ENCODE data around the gene WHRN.
A peak's percentile ranks its signal among the peaks of the same experiment; 100 is the strongest.

WHRN gene

DNA sequence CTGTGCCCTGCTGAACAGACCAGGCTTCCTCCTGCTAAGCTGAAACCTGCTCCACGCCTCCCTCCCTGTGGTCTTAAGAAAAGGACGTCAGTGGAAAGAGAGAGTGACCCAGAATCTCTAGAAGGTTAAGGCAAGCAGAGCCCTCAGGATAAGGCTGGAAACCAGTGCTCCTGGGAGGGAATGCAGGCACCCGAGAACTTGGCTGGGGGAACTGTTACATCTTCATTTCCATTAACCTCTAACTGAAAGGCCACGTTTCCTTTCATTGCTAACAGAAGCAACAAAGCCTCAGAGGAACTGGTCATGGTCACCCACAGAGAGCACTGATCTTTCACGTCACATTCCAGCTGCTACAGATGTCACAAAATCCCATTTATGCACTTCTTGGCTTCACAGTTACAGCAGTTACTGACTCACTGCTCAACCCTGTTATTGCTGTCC, 91.4 kb downstream of the WHRN start:
- no peak for DNase-seq

DNA sequence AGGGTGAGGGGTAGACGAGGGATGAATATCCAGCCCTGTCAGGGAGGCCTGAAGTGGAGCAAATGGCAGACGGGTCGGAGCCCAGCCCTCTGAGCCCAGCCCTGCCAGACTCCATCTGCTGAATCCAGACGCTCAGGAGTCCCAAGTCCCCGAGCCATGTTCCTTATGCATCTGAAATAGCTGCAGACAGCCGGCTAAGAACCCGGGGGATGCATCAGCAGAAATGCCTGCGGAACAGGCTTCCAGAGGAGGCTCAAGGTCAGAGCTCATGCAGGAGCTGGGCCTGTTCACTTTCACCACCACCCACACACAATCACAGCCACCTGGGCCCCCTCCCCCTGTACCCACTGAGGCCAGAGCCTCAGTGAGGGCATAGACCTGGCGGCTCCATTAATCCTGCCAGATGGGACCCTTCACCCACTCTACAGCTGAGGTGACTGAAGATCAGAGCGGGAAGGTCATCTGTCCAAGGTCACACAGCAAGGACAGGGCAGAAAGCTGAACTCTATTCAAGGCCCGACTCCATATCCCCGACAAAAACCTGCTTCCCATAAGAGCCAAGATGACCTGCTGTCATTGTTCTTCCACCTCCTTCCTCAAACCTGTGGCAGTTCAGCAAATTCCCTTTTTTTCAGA, 93.1 kb downstream of the WHRN start:
- no peak for DNase-seq

DNA sequence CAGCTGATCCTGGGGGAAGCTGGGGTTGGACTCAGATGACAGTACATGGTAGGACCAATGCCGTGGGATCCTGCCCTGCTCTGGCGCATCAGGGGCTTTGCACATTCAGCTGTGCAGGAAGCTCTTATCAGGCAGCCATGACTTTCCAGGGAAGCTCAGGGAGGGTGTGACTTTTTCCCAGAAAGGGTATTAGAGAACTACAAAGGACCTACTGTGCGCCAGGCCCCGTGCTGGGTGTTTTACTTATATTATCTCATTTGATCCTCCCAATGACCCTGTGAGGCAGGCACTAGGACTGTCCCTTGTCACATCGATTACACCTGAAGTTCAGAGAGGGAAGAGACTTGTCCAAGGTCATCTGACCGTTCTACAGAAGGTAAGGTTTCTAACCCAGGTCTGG, 93.8 kb downstream of the WHRN start:
- DNase-seq = no peak

DNA sequence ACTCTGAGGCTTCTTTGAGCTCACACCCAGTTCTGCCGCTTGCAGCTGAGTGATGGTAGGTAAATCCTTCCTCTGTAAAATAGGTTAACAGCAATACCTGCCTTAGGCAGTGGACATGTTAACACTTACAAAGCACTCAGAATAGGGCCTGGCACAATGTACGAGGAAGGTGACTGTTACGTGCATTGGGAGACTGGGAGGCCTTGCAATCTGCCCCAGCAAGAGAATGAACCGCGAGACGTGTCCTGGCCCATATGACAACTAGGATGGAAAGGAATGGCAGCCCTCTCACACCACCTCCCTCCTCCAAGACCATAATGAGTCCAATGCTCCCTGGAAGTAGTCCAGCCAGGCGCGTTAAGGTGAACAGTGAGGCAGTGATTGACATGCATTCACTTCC, 94.4 kb downstream of the WHRN start:
- no peak for DNase-seq

DNA sequence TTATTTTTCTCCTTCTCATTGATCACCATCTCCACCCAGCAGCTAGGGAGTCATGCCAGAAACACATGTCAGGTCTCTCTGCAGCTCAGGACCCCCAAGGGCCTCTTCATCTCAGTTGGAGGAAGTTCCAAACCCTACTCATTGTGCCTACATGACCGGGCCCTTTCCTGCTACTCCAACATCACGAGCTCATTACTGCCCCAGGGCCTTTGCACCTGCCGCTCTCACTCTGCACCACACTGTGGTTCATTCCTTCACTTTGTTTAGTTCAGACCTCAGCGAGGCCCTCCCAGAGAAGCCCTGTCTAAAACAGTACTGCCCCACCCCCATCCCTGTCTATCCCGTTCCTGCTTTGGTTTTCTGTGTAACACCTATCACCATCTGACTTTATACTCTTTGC, 95.4 kb downstream of the WHRN start:
- no peak for DNase-seq

DNA sequence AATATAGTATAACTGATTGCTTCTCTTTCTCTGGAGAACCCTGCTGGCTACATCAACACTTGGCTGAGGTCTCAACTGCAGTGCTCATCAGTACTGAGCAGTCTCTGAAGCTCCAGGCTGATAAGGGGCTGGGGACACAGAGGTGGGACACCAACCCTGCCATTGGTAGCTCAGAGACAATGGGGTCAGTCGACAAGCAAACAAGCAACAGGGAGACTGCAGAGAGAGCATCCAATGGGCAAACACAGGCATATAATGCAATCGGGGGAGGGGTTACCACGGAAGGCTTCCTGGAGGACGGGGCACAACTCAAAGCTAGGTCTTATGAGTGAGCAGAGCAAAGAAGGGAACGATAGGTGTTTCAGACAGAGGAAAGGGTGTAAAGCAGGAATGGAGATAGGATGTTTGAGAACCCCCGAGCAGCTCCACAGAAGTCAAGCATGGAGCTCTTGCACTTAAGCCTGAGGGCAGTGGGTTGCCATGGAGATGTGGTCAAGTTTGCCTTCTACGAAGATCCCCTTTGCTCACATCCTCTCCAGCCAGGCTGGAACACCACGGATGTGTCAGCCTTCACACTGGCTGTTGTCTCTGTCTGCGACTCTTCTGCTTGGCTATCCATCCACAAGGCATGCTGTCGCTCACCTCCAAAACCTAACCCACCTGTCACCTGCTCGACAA, 96.0 kb downstream of the WHRN start:
- DNase-seq = no peak

DNA sequence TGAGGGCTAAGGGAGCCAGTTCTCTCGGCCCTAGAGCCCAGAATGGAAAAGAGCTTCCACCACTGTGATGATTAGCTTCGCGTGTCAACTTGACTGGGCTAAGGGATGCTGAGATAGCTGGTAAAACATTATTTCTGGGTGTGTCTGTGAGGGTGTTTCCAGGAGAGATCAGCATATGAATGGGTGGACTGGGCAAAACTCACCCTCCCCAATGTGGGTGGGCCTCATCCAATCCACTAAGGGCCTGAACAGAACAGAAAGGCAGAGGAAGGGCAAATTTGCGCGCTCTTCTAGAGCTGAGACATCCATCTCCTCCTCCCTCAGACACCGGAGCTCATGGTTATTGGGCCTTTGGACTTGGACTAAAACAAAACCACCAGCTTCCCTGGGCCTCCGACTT, 96.6 kb downstream of the WHRN start:
- no peak for DNase-seq

DNA sequence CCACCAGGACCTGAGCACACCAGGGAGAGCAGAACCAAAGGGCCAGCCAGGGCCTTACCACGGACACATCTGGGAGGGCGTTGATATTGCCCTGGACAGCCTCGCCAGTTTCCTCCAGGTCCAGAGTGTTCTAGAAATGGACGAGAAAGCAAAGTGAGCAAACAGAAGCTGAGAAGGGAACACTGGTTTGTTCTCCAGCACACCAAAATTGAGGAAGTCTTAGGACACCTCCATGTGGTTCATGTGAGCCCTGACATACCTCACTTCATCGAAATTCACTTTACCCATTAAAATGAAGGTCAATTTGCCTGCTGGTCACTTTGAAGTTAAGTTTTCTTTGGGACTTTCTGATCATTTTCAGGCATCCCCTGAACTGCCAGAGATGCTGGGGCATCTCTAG, 97.4 kb downstream of the WHRN start:
- no peak for DNase-seq

DNA sequence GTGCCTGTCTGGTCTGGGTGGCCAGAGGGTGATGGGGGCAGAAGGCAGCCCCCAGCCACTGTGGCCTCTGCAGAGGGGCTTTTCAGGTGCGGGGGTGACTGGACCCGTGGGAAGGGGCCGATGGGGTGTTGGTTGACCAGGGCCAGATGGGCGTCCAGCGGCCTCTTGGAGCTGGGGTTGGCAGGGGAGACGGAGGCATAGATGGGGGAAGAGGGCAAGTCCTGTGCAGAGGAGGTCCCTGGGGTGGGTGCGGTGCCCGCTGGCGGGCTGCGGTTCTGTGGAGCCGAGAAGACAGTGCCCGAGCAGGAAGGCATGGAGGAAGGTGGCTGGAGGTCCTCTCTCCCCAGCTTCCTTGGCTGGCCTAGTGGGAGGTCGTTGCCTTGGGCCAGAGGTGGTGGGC, 98.8 kb downstream of the WHRN start:
- DNase-seq = no peak

DNA sequence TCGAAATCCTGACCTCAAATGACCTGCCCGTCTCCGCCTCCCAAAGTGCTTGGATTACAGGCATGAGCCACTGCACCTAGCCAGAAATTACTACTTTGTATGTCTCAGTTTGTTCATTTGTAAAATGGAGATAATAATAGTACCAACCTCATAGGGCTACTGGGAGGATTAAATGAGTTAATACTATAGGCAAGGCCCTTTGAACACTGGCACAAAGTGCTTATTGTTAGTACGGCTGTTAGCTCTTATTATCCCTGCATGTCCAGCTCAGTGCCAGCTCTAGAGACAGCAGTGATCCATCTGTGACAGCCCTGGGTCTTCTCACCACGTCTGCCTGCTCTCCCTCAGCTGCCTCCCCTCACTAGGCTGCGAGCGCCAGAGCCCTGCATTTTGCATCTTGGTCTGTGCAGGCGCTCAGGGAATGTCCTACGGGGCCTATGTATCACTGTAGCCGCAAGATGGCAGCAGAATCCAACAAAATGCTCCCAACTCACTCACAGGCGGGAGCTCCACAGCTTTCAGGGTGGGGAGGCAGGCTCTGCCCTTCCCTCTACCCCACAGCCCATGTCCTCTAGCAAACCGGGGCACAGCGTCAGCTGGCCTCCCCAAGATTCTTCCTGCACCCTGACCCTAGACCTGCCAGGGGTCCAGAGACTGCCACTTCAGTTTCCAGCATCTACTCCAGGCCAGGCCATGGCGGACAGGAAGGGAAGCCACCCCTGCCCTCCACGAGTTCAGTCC, 99.8 kb downstream of the WHRN start:
- DNase-seq = peak; percentile 71

DNA sequence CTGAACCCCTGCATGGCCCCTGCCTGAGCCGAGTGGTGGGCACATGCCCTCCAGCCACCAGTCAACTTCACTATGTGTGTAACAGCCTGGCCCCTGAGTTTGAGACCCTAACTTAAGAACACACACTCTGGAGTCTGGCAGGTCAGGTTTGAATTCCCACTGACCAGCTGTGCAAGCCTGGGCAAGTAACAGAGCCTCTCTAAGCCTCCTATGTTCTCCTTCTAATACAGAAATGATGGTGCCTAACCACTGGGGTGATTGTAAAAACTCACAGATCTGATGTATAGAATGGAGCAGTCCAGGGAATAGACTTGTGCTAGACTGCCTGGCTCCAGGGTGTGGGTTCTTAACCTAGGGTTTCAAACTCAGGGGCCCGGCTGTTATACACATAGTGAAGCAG, 100.7 kb downstream of the WHRN start:
- DNase-seq = no peak

DNA sequence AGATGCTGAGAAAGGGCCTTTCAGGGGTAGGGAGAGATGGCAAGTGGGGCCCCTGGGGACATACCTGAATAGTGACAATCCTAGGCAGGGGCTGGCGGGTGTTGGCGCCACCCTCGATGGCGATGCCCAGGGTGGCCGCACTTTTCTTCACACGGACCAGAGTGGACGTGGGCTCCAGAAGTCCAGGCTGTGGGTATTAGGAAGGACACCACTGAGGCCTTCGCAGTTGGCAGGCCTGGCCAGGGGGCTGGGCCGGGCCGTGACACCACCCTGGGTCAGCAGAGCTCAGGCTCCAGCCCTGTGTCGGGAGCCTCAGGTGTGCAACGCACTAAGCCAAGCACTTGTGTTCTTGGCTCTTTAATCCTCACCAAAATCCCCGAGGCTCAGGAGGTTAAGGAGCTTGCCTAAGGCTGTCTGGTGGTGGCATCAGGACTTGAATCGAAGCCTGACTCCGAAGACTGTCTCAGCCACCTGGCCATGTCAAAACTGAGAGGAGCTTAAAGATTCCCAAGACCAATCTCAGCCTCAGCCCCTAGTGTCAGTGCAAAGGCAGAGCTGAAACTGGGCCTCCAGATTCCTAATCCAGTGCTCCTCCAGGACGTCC, 102.0 kb downstream of the WHRN start:
- no peak for DNase-seq

DNA sequence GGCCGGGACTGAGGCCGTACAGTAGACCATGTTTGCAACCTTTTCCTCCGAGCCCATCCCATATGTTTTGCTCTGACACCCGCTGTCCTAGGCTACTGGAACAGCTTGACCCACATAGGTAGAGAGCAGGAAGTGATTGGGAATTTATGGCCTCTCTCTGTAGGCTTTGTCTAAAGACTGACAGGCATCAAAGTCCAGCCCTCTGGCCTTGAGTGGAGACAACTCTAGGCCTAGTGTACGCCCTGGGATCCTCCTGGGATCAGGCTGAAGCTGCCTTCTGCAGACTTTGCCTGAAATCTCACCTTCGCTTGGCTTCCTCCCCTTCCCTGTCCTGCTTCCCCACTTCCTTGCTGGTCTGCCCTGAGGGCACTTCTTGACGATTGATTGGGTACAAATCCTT, 103.9 kb downstream of the WHRN start:
- DNase-seq = no peak

DNA sequence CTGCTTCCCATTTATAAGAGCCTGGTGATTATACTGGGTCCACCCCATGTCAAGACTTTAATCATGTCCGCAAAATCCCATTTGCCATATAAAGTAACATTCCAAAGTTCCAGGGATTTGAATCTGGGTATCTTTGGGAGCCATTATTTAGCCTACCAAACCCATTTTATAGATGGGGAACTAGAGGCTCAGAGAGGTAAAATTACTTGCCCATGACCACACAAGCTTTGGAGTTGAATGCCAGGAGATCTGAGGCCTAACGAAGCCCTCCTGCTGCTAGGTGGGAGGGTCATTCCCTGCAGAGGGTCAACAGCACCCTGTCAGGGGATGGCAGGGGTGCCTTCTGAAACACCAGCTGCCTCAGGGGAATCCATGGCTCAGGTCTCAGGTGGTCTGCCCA, 104.5 kb downstream of the WHRN start:
- DNase-seq = no peak

DNA sequence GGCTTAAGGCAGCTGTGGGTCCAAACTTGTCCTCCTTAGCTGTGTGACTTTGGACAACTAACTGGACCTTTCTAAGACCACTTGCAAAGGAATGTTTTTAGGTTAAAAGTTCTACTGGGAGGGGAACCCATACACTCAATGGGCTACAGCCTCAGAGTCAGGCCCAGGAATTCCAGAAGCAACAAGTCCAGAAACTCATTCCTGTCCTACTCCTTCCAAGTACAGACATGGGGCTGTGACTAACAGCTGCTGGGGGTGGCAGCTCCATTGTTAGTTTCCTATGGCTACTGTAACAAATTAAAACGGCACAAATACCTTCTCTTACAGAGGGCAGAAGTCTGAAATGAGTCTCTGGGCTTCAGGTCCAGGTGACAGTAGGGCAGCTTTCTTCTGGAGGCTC, 105.1 kb downstream of the WHRN start:
- no peak for DNase-seq

DNA sequence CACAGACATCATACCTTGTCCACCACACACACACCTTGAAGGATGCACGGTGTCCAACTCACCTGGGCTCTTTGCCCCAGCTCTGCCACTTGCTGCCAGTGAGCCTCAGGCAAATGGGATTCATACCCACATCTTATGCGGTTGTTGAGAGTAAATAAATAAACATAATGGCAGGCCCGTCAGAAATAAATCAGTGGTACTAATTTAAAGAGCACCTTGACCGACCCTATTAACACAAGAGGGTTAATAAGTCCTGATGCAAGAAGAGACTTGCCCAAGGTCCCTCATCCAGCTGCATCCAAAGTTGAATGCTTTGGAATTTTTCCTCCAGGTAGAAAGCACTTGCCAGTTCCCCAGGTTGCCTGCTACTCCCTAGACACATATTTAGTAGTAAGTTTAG, 105.9 kb downstream of the WHRN start:
- DNase-seq = no peak

DNA sequence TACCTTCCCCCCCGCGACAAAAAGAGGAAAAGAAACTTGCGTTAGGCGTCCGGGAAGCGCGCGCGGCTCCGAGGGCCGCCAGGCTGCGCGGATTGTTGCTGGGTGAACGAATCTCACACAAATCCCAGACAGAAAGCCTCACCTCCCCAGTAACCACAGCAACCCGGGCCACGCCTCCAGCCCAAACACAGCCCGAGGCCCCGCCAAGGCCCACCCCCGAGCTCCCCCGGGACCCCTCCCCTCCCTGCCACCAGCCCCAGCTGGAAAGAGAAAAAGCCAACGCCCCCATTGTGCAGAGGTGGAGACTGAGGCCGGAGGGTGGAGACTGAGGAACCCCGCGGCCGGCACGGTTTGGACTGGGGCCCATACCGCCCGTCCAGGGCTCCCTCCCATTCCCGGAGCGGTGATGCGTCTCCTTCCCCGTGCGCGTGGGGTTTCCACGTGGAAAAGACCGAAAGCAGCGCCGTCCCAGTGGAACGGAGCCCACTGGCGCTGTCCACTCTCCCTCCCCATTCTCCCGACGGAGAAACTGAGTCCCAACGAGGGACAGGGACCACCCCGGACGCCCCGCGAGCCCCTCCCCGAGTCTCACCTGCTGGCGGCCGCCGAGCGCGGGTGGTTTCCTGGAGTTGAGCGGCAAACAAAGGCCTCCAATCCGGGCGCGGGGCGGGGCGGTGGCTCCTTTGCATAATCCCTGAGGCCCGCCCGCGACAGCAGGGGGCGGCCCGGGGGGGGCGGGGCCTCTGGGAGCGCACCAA, 107.2 kb downstream of the WHRN start:
- peak; percentile 65 for DNase-seq

DNA sequence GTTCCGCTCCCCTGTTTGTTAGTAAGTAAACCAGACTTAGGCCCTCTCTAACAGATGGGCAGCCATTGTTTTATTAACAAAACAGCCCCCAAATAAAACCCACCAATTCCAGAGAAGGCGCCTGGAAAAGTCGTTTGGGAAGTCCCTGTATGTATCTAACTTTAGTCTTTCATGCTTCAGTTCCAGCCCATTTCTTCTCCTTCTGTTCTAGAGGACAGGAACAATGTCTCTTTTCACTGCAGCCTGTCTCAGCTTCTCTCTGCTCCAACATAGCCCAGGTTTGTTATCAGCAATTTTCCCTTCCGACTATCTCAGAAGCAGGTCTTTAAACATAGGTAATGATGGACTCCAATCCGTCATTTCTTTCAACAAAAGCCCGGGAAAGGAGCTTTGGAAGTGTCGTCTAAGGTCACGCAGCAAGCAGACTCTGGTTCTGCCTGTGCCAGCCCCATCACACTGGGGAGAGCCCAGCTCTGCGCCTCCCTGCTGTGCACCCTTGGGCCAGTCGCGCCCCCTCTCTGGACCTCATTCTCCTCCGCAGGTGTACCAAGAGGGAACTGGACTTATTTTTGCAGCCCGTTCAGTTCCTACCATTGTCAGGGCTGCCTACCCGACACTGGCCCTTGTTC, 107.9 kb downstream of the WHRN start:
- DNase-seq = no peak

DNA sequence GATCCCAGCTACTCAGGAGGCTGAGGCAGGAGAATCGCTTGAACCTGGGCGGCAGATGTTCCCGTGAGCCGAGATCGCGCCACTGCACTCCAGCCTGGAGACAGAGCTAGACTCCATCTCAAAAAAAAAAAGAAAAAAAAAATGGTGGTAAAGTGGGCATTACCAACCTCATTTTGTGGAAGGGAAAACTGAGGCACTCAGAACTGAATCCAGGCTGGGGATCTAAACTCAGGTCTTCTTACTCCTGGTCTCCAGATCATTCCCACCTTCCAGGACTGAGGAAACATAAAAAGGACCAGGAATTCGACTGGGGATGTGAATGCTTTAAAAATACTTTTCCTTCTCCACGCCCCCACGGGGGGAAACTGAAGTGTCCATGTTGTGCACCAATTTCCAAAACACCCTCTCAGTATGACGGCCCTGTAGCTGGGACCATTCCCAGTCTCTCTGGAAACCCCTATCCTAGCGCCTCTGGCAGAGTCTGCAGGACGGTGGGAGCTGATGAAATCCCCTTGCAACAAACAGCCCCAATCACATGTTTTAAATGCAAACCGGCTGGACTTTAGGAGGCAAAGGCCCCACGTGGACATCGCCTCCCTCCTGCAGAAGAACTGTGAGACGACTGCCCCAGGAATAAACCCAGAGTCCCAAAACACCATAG, 108.6 kb downstream of the WHRN start:
- DNase-seq = no peak

DNA sequence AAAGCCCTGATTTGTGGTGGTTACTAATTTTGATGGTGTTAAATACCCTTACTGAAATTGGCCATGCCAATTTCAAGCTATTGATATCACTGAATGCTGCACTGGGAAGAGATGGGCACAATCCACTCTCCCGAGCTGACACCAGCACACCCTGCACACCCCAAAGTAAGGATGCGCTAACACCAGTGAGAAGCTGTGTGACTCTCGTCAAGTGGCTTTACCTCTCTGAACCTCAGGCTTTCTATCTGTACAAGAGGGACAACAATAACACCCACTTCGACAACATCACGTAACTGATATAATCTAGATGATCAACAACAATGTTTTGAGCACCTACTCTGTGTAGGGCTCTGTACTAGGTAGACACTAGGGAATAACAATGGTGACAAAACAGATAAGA, 109.5 kb downstream of the WHRN start:
- no peak for DNase-seq

DNA sequence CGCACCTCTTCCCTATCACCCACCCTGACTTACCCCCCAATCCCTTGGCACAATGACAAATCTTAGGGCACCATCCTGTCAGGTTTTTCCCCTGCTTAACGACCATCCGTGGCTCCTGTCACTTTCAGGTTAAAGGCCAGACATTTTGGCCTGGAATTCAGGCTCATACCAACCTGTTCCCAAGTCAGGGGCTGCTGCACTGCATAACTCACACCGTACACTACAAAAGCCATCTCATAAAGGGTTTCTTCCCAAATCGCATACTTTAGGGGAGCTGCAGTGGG, 110.0 kb downstream of the WHRN start:
- DNase-seq = no peak
